DMS53 treated with DMSO at 0.1 percent for 48 hours (cell line): ENCODE results near the gene PLCH1.

ENCODE experiments used
- DNase-seq: peaks from one replicate; lab custom pipeline; 2025; ENCODE audit not compliant: unreplicated experiment; lab: John Stamatoyannopoulos, UW

Gene PLCH1

GRCh38 chr3:155488671-155489070 is 256.2 kb downstream of the PLCH1 start:
- no peak for DNase-seq

- DNase-seq, result no peak
Measured at GRCh38 chr3:155485897-155486296, 259.0 kb downstream of the PLCH1 start.

GRCh38 chr3:155481591-155481990 is 263.3 kb downstream of the PLCH1 start:
- DNase-seq, result no peak

- no peak for DNase-seq
Measured at GRCh38 chr3:155481089-155481488, 263.8 kb downstream of the PLCH1 start.

GRCh38 chr3:155465664-155466063 is 279.2 kb downstream of the PLCH1 start:
- no peak for DNase-seq

GRCh38 chr3:155462672-155463071 is 282.2 kb downstream of the PLCH1 start:
- DNase-seq, result no peak

GRCh38 chr3:155457591-155457990 is 287.3 kb downstream of the PLCH1 start:
- no peak for DNase-seq

- no peak for DNase-seq
Measured at GRCh38 chr3:155455765-155456164, 289.1 kb downstream of the PLCH1 start.

GRCh38 chr3:155453512-155453911 is 291.4 kb downstream of the PLCH1 start:
- DNase-seq, result no peak

GRCh38 chr3:155449613-155450267 is 295.1 kb downstream of the PLCH1 start:
- no peak for DNase-seq

GRCh38 chr3:155448531-155448930 is 296.3 kb downstream of the PLCH1 start:
- no peak for DNase-seq

- DNase-seq, result no peak
Measured at GRCh38 chr3:155446366-155446765, 298.5 kb downstream of the PLCH1 start.

GRCh38 chr3:155444771-155445170 is 300.1 kb downstream of the PLCH1 start:
- DNase-seq, result no peak

- DNase-seq, result no peak
Measured at GRCh38 chr3:155443815-155444214, 301.1 kb downstream of the PLCH1 start.

- no peak for DNase-seq
Measured at GRCh38 chr3:155442072-155442471, 302.8 kb downstream of the PLCH1 start.

- no peak for DNase-seq
Measured at GRCh38 chr3:155441506-155441905, 303.4 kb downstream of the PLCH1 start.

- no peak for DNase-seq
Measured at GRCh38 chr3:155441026-155441425, 303.8 kb downstream of the PLCH1 start.

- DNase-seq, result no peak
Measured at GRCh38 chr3:155435821-155436220, 309.1 kb downstream of the PLCH1 start.

GRCh38 chr3:155431856-155432570 is 312.9 kb downstream of the PLCH1 start:
- no peak for DNase-seq

- DNase-seq, result no peak
Measured at GRCh38 chr3:155428563-155428962, 316.3 kb downstream of the PLCH1 start.

- DNase-seq, result no peak
Measured at GRCh38 chr3:155426524-155427230, 318.2 kb downstream of the PLCH1 start.

- no peak for DNase-seq
Measured at GRCh38 chr3:155425396-155425795, 319.5 kb downstream of the PLCH1 start.
